ENCODE results near the gene SIDT2. TPM values are rescaled to one million over a fixed set of nuclear protein-coding genes. Genes with fewer than 3 reads are reported as not detected.
"Not testable (repeated sequence)": the region's sequence is repeated elsewhere in the genome, so short reads cannot be mapped to it uniquely, and the experiment has no call there.

SIDT2 gene
- polyA plus RNA-seq, 2 donors, result 8.3 to 11.3 TPM

DNA sequence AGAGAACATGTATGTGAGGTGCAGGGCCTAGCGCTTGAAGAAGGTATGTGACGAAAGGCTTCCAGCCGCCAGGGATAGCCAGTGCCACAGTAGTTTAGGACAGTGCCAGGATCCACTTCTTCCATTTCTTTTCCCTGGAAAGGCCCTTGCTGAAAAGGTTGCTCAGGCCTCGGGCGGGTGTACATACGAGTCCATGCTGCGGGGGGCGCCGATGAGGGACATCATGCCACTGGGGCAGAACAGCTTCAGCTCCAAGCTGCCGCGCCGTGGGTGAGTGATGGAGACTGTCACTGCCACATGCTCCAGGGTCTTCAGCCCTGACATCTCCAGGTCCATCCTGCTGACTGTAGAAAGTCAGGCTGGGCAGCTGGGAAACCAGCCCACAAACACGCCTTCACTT, 30.2 kb downstream of the SIDT2 start:
- H3K27me3 ChIP-seq (ENCODE audit: control insufficient read depth in 1 of 2, insufficient read depth in 2 of 2, low read length in 2 of 2); H3K4me1 ChIP-seq (ENCODE audit: control insufficient read depth in 2 of 2, insufficient read depth in 2 of 2, low read length in 1 of 2); H3K27ac ChIP-seq (ENCODE audit: low read depth in 2 of 2, low read length in 1 of 2); H3K4me3 ChIP-seq (ENCODE audit: low read depth in 1 of 2, low read length in 2 of 2); H3K9me3 ChIP-seq (ENCODE audit: control insufficient read depth in 2 of 2, insufficient read depth in 1 of 2, low read depth in 1 of 2, low read length in 1 of 2); H3K36me3 ChIP-seq (ENCODE audit: control insufficient read depth in 2 of 2, insufficient read depth in 2 of 2, low read length in 1 of 2): not testable (repeated sequence)
- WGBS, 2 donors, result 87 to 90% methylated on average over 9 of the region's 13 CpGs

DNA sequence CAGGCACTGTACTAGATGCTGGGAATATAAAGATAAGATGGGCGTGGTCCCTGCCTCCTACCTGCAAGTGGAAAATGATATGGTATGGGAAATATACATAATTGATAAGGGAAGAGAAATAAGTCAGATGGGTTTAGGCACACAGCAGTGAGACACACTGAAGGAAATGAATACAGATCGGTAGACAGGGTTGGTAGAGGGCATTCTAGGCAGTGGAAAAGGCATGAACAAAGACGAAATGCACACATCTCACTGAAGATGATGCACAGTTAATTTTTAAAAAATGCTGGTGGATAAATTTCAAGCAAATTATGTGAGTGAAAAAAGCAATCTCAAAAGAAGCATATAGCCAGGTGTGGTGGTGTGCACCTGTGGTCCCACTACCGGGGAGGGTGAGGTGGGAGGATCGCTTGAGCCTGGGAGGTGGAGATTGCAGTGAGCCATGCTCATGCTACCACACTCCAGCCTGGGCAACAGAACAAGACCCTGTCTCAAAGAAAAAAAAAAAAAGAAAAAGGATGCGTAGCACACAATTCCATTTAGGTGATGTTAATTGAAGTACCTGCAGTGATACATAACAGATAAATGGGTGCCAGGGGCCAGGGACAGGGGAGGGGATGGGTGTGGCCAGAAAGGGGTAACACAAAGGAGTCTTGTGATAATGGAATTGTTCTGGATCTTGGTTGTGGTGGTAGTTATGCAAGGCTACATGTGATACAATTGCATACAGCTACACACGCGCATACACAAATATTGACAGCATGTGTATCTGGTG, 31.0 kb downstream of the SIDT2 start:
- H3K27me3 ChIP-seq (ENCODE audit: control insufficient read depth in 1 of 2, insufficient read depth in 2 of 2, low read length in 2 of 2); H3K4me1 ChIP-seq (ENCODE audit: control insufficient read depth in 2 of 2, insufficient read depth in 2 of 2, low read length in 1 of 2); H3K27ac ChIP-seq (ENCODE audit: low read depth in 2 of 2, low read length in 1 of 2); H3K9me3 ChIP-seq (ENCODE audit: control insufficient read depth in 2 of 2, insufficient read depth in 1 of 2, low read depth in 1 of 2, low read length in 1 of 2); H3K4me3 ChIP-seq (ENCODE audit: low read depth in 1 of 2, low read length in 2 of 2); H3K36me3 ChIP-seq (ENCODE audit: control insufficient read depth in 2 of 2, insufficient read depth in 2 of 2, low read length in 1 of 2): not testable (repeated sequence)
- 89 to 91% methylated on average over 7 to 8 of the region's 8 CpGs for WGBS, 2 donors

DNA sequence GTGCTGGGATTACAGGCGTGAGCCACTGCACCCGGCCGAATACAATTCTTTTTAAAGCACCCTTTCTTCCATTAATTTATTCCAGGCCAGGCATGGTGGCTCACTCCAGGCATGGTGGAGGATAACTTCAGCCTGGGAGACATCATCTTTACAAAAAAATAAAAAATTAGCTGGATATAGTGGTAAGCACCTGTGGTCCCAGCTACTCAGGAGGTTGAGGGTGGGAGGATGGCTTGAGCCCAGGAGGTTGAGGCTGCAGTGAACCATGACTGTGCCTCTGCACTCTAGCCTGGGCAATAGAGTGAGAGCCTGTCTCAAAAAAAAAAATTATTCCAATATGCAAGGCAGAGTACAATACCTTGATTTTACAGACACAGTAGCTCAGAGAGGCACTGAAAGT, 32.1 kb downstream of the SIDT2 start:
- Histone ChIP-seq H3K4me1 (ENCODE audit: control insufficient read depth in 2 of 2, insufficient read depth in 2 of 2, low read length in 1 of 2) (peaks cover 0 to 2% of the 10 kb centered on the region in 2 donors), H3K36me3 (ENCODE audit: control insufficient read depth in 2 of 2, insufficient read depth in 2 of 2, low read length in 1 of 2) (peaks cover 0 to 3% of the 10 kb centered on the region in 2 donors), H3K27ac (ENCODE audit: low read depth in 2 of 2, low read length in 1 of 2) (no peak overlapping the region), H3K4me3 (ENCODE audit: low read depth in 1 of 2, low read length in 2 of 2) (no peak overlapping the region), H3K27me3 (ENCODE audit: control insufficient read depth in 1 of 2, insufficient read depth in 2 of 2, low read length in 2 of 2) (no peaks in the 10 kb centered on the region), H3K9me3 (ENCODE audit: control insufficient read depth in 2 of 2, insufficient read depth in 1 of 2, low read depth in 1 of 2, low read length in 1 of 2) (no peaks in the 10 kb centered on the region)
- WGBS, 2 donors, result 90 to 93% methylated on average over 3 of the region's 3 CpGs

DNA sequence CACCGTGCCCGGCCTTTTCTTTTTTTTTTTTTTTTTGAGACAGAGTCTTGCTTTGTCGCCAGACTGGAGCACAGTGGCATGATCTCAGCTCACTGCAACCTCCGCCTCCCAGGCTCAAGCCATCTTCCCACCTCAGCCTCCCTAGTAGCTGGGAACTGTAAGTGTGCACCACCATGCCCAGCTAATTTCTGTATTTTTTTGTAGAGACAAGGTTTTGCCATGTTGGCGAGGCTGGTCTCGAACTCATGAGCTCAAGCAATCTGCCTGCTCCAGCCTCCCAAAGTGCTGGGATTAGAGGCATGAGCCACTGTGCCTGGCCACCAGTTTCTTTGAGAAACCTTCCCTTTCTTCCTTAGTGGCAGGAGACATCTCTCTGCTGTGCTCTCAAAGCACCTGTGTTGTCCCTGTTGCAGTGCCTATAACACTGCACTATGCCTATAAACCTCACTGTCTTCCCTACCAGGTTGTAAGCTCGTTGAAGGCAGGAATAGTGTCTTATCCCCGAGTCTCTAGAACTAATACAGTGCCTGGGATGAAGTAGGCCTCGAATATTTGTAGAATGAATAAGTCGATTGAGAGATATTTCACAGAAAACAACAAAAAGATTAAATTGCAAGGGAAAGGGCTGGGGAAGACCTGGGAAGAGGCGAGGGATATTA, 34.3 kb downstream of the SIDT2 start:
- peaks cover 7 to 9% of the 10 kb centered on the region in 2 donors for H3K36me3 ChIP-seq (ENCODE audit: control insufficient read depth in 2 of 2, insufficient read depth in 2 of 2, low read length in 1 of 2)
- H3K27ac ChIP-seq (ENCODE audit: low read depth in 2 of 2, low read length in 1 of 2), result no peak overlapping the region
- WGBS, 2 donors, result 93 to 97% methylated on average over 10 to 11 of the region's 11 CpGs
- H3K9me3 ChIP-seq (ENCODE audit: control insufficient read depth in 2 of 2, insufficient read depth in 1 of 2, low read depth in 1 of 2, low read length in 1 of 2), result no peaks in the 10 kb centered on the region
- H3K4me1 ChIP-seq (ENCODE audit: control insufficient read depth in 2 of 2, insufficient read depth in 2 of 2, low read length in 1 of 2), result no peaks in the 10 kb centered on the region
- H3K4me3 ChIP-seq (ENCODE audit: low read depth in 1 of 2, low read length in 2 of 2), result no peak overlapping the region
- no peaks in the 10 kb centered on the region for H3K27me3 ChIP-seq (ENCODE audit: control insufficient read depth in 1 of 2, insufficient read depth in 2 of 2, low read length in 2 of 2)

DNA sequence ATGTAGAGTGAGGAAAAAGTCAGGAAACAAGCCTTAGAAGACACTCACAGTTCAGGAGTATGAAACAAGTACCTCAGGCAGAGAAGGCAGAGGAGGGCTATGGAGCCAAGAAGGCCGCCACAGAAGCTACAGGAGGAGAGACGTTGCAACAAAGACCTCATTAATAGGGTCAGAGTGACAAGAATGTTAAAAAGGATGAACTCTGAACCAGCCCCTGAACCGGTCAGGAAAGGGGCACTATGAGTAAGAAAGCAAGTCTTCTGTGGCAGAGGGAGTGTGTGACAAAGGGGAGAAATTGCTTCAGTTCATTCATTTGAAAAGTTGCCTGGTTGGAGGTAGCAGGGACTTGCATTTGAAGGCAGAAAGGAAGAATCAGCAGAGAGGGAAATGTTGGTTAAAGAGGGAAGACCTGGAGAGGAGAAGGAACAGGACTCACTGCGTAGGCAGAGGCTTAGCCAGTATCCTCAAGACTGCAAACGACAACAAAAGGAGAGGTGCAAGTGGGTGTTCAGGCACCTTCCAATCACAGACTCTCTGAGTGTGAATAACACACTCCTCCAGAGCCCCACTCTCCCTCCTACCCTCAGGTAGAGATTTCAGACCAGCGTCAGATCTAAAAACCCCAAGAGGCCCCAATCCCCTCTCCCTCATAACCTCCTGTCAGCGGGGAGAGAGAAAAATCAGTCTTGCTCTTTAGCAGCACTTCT, 36.0 kb downstream of the SIDT2 start:
- no peak overlapping the region for H3K27ac ChIP-seq (ENCODE audit: low read depth in 2 of 2, low read length in 1 of 2)
- H3K27me3 ChIP-seq (ENCODE audit: control insufficient read depth in 1 of 2, insufficient read depth in 2 of 2, low read length in 2 of 2), result no peaks in the 10 kb centered on the region
- H3K9me3 ChIP-seq (ENCODE audit: control insufficient read depth in 2 of 2, insufficient read depth in 1 of 2, low read depth in 1 of 2, low read length in 1 of 2), result no peaks in the 10 kb centered on the region
- H3K4me1 ChIP-seq (ENCODE audit: control insufficient read depth in 2 of 2, insufficient read depth in 2 of 2, low read length in 1 of 2), result peaks cover 0 to 5% of the 10 kb centered on the region in 2 donors
- 84 to 86% methylated on average over 7 of the region's 7 CpGs for WGBS, 2 donors
- peaks cover 16 to 20% of the 10 kb centered on the region in 2 donors for H3K36me3 ChIP-seq (ENCODE audit: control insufficient read depth in 2 of 2, insufficient read depth in 2 of 2, low read length in 1 of 2)
- H3K4me3 ChIP-seq (ENCODE audit: low read depth in 1 of 2, low read length in 2 of 2), result no peak overlapping the region

DNA sequence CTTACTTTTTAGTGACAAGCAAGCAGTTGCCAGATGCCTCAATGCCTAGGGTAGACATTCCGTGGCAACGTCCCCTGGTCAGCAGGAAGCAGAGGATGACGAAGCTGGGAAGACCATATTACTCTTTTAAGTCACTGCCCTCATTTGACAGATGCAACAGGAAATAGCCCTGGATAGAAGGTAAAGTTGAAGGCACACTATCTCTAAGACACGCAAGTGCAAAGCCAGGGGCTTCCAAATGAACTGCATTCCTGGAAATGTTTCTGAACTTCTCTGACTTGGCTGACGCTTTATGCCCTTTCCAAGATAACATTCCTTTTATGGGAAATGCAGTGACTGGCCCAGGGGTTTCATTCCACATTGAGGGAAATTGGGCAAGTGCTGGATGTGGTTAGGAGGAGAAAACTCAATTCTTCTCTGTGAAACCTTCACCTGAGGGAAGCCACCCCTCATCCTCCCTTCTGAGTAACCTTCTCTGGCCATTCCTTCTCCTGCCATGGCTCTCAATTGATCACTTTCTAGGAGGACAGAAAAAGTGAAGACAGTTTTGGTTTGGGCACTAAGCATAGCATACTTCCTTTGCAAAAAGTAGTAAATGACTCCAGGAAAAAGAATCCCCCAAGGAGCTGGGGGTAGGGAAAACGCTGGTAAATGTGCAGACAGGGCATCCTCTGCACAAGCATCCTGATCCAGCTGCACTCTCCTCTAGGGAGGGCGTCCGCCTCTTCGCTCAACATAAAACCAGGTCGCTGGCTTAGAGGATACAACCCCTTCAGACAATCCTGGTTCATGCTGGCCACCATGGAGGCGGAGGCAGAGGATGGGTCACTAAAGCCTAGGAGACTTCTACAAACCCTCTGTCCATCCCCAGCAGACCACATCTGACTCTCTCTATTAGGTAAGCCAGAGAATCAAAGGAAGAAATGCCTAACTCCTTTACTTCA, 38.9 kb downstream of the SIDT2 start:
- H3K9me3 ChIP-seq (ENCODE audit: control insufficient read depth in 2 of 2, insufficient read depth in 1 of 2, low read depth in 1 of 2, low read length in 1 of 2), result no peaks in the 10 kb centered on the region
- WGBS, 2 donors, result 68 to 70% methylated on average over 11 of the region's 11 CpGs
- peaks cover 16 to 28% of the 10 kb centered on the region in 2 donors for H3K36me3 ChIP-seq (ENCODE audit: control insufficient read depth in 2 of 2, insufficient read depth in 2 of 2, low read length in 1 of 2)
- peaks cover 0 to 5% of the 10 kb centered on the region in 2 donors for H3K4me1 ChIP-seq (ENCODE audit: control insufficient read depth in 2 of 2, insufficient read depth in 2 of 2, low read length in 1 of 2)
- peak overlapping the region; percentile 75 to 88 for H3K27ac ChIP-seq (ENCODE audit: low read depth in 2 of 2, low read length in 1 of 2)
- no peak overlapping the region for H3K4me3 ChIP-seq (ENCODE audit: low read depth in 1 of 2, low read length in 2 of 2)
- no peaks in the 10 kb centered on the region for H3K27me3 ChIP-seq (ENCODE audit: control insufficient read depth in 1 of 2, insufficient read depth in 2 of 2, low read length in 2 of 2)

DNA sequence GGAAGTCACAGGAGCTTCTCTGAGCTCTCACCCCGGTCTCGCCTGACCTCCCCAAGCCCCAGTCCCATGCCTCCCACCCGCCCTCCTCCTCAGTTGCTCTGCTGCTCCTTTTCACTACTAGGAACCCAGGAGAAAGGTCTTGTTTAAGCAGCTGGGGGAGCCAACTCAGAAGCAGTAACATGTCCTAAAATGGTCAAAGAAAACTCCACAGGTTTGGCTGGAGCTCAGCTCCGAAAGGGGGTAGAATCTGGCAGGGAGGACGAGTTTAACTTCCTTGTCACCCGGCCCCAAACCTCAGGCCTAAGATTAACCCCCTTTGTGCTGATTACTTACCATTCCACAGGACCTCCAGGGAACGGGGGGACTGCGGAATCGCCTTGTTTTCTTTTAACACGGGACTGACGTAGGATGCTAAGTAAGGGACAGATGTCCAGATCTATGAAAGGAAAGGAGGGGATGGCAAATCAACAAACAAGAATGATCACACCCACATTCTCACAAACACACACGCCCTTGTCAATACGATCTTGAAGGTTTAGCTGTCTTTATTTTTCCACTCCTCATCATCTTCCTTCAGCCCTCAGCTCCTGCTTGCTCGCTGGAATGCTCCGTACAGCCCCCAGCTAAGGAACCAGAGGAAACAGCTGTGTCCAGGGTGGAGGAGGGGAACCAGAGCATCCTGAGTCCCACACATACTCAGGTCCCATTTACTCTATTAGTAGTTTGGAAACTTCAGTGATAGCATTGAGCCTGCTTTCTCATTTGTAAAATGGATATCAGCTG, 39.8 kb downstream of the SIDT2 start:
- Histone ChIP-seq H3K27me3 (ENCODE audit: control insufficient read depth in 1 of 2, insufficient read depth in 2 of 2, low read length in 2 of 2) (no peaks in the 10 kb centered on the region), H3K4me3 (ENCODE audit: low read depth in 1 of 2, low read length in 2 of 2) (no peak overlapping the region), H3K36me3 (ENCODE audit: control insufficient read depth in 2 of 2, insufficient read depth in 2 of 2, low read length in 1 of 2) (peaks cover 16 to 33% of the 10 kb centered on the region in 2 donors), H3K9me3 (ENCODE audit: control insufficient read depth in 2 of 2, insufficient read depth in 1 of 2, low read depth in 1 of 2, low read length in 1 of 2) (no peaks in the 10 kb centered on the region), H3K27ac (ENCODE audit: low read depth in 2 of 2, low read length in 1 of 2) (peak overlapping the region; percentile 86 to 88), H3K4me1 (ENCODE audit: control insufficient read depth in 2 of 2, insufficient read depth in 2 of 2, low read length in 1 of 2) (peaks cover 0 to 5% of the 10 kb centered on the region in 2 donors)
- 68 to 72% methylated on average over 15 of the region's 15 CpGs for WGBS, 2 donors

DNA sequence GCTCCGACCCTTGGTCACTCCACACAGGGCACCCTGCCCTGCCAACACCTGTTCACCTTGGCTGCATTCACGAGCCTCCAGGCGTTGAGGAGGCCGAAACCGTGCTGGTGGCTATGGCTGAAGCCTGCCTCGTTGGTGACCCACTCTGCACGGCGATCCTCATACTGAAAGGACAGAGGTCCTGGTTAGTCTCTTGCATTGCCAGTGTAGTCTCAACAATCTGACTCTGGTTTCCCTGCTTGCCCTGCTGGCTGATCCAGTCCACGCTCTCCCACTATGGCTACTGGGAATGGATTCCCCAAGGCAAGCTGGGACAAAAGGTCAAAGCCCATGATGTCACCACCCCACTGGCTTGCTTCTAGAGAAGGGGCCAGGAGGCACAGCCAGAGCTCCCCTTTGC, 40.5 kb downstream of the SIDT2 start:
- Histone ChIP-seq H3K27me3 (ENCODE audit: control insufficient read depth in 1 of 2, insufficient read depth in 2 of 2, low read length in 2 of 2) (no peaks in the 10 kb centered on the region), H3K36me3 (ENCODE audit: control insufficient read depth in 2 of 2, insufficient read depth in 2 of 2, low read length in 1 of 2) (peaks cover 23 to 38% of the 10 kb centered on the region in 2 donors), H3K4me3 (ENCODE audit: low read depth in 1 of 2, low read length in 2 of 2) (no peak overlapping the region), H3K27ac (ENCODE audit: low read depth in 2 of 2, low read length in 1 of 2) (peak overlapping the region; percentile 65 to 86), H3K9me3 (ENCODE audit: control insufficient read depth in 2 of 2, insufficient read depth in 1 of 2, low read depth in 1 of 2, low read length in 1 of 2) (no peaks in the 10 kb centered on the region), H3K4me1 (ENCODE audit: control insufficient read depth in 2 of 2, insufficient read depth in 2 of 2, low read length in 1 of 2) (peaks cover 0 to 5% of the 10 kb centered on the region in 2 donors)
- WGBS, 2 donors, result 83 to 88% methylated on average over 9 of the region's 9 CpGs

All from esophagus (tissue), 2 donors.